Activated CD4-positive, alpha-beta T cell treated with anti-CD3 and anti-CD28 coated beads for 1 hour (primary cell): ENCODE measurements around the gene PHTF2.
"Not testable (repeated sequence)": the region's sequence is repeated elsewhere in the genome, so short reads cannot be mapped to it uniquely, and the experiment has no call there.

Source experiments
- DNase-seq: peaks from one replicate; pipeline ENCODE4 v3.0.0-alpha.2; 2020

The PHTF2 gene

DNA sequence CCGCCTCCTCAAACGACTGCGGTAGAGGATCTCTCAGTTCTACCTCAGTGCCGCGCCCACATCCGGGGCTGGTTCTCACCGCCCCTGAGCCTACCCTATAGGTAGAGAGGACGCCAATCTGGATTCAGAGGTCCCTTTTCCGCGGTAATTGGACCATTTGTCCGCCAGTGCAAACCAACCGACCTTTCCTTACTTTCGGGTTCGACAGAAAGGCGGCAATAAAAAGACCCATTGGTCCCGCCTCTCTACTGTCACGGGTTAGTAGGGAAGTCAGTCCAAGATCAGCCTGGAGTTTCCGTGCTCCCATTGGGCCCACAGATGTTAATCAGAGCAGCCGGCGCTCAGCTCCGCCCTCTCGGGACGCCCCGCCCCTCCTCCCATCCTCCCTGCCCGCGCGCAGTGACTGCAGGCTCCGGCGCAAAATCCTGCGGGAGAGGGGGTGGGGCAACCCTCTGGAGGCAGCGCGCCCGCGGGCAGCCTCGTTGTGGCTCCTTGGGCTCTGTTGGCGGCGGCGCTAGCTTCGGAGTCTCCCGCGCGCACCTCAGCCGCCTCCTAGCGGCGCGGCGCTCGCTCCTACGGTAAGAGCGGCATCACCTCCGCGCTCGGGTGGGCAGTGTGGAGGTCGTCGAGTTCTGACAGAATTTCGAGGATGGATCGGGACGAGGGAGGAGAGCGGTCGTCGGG is at the start of gene PHTF2, which contains the start of gene TMEM60:
TSS of gene PHTF2 (plus strand) at position 380 of the 684 bp plus-strand sequence.
TSS of gene TMEM60 (minus strand) at position 41 of the 684 bp plus-strand sequence. CDS start 4,061 bp downstream, outside the sequence.
- peak; percentile 84 for DNase-seq

DNA sequence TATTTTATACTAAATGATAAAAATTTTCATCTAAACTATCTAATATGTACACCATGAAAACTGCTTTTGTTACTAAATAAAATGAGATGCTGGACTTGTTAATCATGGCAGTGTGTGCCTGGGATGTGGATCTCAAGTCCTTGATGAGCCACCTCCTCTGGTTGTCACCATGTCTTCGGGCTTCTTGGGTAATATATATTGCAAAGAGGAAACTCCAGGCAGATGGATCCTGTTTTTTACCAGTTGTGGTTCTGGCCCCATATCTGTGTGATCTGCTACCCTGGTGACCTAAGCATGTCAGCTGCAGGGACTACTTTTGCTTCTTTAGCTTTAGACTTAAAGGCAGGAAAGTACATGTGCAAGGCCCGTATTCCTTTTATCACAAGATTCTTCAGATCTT is 46.6 kb upstream of the PHTF2 start:
- no peak for DNase-seq

DNA sequence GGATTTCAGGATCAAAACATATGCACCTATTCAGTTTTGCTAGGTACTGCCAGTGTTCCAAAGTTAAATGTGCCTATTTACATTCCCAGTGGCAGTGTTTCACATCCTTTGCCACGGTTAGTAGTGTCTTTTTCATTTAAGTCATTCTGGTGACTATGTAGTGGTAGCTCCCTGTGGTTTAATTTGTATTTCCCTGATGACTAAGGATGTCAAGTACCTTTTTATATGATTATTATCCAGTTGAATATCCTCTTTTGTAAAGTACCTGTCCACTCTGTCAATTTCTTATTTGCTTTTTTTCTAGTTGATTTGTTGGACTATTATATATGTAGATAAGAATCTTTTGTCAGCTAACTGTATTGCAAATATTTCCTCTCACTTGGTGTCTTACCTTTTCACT is 45.4 kb upstream of the PHTF2 start:
- no peak for DNase-seq

DNA sequence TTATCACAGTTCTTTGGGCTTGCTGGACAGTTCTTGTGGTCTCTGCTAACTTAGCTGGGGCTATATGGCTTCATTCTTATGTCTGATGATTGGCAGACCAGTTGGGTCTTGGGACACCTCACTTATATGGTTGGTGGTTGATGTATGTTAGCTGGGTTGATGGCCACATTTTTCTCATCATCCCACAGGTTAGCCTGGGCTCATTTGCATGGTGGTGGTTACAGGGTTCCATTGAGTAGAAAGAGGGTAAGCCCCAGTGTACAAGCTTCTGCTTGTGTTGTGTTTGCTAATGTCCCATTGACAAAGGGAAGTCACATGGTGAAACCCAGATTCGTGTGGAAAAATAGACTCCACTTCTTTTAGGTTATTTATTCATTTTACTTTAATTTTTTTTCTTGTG is 41.0 kb upstream of the PHTF2 start:
- DNase-seq: no peak

DNA sequence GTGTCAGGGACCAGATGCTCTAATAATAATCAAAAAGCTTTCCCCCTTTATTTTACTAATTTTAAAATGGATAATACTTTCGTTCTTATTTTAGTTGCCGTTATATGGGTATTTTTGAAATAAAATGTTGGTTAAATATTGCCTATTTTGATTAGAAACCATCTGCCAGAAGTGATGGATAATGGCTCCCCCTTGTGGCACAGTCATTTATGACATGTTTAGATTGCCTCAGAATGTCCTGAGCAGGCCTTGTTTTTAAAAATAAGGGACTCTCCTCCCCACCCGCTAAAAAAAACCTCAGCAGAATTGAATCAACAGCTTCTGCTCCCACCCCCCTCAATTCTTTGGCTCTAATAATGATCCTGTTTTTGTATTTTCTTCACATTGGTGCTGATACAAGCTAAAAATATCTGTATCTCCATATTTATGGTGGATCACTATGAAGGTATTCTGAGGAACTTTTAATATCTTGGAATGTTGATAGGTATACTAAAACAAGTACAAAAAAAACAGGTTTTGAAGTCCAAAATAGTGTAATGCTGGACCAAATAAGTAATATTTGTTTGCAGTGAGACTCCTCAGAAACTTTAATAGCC is 39.2 kb upstream of the PHTF2 start:
- DNase-seq: peak; percentile 31

DNA sequence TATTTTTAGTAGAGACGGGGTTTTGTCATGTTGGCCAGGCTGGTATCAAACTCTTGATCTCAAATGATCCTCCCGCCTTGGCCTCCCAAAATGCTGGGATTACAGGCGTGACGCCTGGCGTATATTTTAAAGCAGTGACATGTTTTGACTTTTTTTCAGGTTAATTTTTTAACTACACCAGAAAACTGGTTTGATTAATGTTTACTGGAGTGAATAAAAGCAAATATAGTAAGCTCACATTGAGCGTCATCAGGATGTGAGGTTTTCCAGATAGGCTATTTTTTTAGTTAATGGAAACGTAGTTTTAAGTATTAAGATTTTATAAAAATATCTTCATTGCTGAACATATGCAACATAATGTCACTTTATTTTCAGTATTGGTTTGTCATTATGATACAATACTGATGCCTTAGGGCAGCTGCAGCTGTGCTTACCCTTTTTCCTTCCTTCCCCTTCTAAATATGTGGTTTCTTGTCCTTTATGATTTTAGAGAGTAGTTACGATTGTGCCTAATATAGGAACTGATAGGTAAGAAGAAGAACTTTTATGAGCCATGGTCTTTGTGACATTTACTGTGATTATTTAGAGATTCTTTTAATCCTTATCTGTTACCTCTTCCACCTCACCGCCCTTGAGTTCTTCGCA is 37.6 kb upstream of the PHTF2 start:
- no peak for DNase-seq

DNA sequence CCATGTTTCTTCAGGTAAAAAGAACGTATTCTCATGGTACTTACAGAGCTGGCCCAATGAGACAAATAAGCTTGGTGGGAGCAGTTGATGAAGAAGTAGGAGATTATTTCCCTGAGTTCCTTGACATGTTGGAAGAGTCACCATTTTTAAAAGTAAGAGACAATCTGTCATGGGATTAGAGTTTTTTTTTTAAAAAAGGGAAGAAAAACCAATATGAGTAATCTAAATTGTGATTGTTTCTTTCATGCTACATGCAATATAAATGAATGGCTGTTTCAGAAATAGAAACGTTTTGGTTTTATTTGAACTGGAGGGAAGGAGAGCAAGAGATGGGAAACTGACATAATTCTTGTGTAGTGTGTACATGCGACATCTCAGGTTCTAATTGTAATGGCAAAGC is 33.1 kb upstream of the PHTF2 start:
- DNase-seq: no peak

DNA sequence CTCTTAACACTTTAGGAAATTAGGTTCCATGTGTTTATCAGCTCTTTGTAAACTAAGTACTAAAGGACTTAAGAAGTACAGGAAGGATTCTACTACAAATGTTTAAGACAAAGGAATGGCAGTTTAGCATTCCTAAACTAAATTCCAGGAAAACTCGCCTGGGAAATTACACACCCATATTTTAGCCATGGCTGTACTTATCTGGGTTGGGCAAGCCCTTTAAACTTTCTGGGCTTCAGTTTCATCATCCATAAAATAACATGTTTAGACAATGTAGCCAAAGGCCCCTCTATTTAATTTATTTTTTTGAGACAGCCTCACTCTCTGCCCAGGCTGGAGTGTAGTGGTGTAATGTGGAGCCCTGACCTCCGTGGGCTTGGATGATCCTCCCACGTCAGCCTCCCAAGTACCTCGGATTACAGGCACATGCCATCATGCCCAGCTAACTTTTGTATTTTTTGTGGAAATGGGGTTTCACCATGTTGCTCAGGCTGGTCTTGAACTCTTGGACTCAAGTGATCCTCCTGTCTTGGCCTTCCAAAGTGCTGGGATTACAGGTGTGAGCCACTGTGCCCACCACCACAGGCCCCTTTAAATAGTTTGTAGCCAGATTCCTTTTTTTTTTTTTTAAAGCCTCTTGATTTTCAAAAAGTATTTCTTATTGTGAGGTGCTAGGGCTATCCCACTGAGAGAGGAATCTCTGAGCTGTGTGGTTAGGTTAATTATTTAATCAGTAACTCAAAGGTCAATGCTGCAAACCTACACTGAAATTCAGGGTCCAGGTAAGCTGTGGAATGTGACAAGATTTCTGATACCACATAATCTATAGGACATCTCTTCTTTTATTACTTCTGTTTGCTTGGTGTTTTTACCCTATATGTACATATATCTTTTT is 32.4 kb upstream of the PHTF2 start:
- no peak for DNase-seq

DNA sequence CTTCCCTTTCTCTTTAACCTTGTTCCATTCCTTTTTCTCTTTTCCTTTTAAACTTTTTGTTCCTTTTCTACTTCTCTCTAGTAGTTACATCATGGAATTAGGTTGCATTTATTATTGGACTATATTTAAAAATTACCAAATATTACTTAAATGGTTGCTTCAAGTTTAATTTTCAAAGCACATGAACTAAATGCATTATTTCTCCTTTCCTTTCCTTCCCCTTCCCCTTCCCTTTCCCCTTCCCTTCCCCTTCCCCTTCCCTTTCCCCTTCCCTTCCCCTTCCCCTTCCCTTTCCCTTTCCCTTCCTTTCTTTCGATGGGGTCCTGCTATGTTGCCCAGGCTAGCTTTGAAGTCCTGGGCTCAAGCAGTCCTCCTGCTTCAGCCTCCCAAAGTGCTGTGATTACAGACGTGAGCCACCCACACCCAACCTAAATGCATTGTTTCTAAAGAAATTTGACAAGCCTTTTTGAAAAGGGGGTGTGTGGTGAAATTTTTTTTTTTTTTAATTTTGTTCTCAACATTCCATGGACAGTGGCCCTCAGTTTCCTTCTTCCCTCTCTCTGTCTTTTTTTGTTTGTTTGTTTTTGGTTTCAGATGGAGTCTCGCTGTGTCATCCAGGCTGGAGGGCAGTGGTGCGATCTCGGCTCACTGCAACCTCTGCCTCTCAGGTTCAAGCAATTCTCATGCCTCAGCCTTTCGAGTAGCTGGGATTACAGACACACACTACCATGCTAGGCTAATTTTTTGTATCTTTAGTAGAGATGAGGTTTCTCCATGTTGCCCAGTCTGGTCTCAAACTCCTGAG is 31.6 kb upstream of the PHTF2 start:
- DNase-seq: no peak

DNA sequence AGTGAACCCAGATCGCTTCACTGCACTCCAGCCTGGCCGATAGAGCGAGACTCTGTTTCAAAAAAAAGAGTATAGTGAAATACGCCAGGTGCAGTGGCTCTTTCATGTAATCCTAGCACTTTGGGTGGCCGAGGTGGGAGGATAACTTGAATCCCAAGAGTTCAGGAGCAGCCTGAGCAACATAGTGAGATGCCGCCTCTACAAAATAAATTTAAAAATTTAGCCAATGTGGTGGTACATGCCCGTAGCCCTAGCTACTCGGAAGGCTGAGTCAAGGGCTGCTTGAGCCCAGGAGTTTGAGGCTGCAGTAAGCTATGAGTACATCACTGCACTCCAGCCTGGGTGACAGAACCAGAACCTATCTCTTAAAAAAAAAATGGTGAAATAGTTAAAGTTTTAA is 28.3 kb upstream of the PHTF2 start:
- no peak for DNase-seq

DNA sequence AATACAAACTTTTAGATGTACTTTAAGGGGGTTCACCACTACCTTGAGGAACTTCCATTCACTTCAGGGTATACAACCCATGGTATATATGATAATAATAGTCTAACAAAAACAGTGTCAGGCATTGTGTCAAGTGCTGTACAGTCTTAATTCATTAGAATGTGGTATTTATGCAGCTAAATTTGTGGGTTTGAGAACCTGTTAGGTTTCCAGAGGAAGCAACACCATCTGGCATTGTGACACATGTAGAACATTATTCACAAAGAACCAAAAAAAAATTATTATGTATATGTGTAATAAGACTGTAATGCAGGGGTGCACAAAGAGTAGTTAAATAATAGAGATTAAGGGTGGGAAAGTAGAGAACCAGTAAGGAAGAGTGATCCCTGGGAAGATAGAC is 26.7 kb upstream of the PHTF2 start:
- DNase-seq: no peak

DNA sequence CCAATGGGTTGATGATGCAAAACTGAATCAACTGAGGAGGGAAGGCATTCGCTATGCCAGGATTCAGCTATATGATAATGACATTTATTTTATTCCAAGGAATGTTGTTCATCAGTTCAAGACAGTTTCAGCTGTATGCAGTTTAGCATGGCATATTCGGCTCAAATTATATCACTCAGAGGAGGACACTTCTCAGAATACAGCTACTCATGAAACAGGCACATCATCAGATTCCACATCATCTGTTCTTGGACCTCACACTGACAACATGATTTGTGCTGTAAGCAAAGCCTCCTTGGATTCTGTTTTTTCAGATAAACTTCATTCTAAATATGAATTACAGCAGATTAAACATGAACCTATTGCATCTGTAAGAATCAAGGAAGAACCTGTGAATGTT is 20.0 kb upstream of the PHTF2 start:
- no peak for DNase-seq

DNA sequence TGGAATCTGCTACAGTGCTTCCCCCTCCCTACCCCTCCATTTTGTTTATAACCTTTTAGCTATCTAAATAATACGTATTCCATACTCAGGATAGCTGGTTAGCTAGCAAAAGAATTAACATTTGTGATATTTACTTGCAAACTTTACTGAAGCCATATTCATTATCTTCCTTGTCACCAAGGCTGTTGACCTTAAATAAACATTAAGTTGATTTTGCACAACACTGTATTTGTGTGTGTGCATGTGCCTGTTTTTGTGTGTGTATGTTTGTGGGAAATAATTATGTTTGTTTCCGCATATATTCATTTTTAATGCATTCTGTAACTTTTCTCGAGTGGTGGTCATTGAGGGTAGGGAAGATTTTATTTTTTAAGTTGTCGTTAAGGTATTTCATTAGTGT is 16.2 kb upstream of the PHTF2 start:
- DNase-seq: no peak

DNA sequence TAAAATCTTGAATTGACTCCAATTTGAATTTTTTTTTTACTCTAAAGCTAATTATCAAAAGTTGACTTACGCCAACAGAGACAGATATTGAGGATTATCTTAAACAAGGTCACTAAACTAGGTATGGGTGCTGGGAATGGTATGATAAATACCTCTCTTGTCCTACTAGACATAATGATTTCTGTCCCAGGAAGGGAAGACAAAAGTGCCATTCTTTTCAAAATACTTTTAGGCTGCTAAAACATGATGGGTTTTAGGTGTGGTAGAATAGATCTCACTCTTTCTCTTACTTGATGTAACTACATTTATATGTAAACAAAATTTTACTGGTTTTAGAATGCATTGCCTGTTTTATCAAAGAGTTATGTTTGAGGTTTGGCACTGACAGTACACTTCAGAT is 15.5 kb upstream of the PHTF2 start:
- DNase-seq: no peak

DNA sequence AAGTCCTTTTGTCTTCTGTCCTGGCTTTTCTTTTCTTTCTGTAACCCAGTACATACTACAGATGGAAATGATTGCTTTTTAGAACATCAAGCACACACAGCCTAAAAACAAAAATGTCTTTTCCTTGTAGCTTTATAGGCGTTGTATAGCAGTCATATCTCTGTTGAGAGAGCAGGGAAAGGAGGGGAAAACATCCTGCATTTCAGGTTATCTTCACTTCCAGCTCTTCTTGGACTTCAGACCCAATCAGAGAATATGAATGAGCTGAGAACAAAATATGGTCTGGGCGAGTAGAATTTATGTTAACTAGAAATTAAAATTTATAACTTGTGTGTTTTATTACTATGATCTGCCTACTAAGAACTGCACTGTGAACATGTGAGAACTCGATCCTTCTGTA is 15.0 kb upstream of the PHTF2 start:
- DNase-seq: no peak

DNA sequence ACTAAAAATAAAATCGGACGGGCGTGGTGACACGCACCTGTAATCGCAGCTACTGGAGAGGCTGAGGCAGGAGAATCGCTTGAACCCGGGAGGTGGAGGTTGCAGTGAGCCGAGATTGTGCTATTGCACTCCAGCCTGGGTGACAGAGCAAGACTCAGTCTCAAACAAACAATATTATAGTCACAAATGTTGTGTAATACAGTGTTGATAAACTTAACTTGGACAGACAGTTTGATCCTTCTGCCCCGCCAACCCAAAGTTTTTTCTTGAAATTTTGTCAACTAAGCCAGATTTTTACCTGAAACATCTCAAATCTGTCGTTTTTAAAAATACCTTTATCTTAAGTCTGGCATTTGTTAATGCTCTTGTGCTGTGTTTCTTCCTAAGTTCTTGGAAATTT is 14.1 kb upstream of the PHTF2 start:
- DNase-seq: not testable (repeated sequence)

DNA sequence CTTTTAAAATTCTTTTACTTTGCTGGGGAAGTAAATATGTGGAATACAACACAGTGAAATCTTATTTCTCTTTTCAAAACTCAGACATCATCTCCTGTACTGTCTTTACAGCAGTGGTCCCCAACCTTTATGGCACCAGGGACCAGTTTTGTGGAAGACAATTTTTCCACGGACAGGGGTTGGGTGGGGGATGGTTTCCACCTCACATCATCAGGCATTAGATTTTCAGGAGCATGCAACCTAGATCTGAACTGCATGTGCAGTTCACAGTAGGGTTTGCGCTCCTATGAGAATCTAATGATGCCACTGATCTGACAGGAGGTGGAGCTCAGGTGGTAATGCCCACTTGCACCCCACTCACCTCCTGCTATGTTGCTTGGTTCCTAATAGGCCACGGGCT is 12.6 kb upstream of the PHTF2 start:
- no peak for DNase-seq

DNA sequence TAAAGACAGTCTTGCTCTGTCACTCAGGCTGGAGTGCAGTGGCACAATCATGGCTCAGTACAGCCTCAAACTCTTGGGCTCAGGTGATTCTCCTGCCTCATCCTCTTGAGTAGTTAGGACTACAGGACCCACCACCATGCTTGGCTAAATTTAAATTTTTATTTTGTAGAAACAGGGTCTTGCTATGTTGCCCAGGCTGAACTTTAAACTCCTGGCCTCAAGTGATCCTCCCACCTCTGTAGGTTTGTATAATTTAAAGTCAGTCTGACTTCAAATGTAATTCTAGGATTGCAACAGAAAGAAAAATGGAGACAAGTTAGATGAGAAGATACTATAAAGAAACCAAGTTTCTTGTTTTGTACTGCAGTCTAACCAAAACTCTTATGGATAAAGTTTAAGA is 11.8 kb upstream of the PHTF2 start:
- no peak for DNase-seq

DNA sequence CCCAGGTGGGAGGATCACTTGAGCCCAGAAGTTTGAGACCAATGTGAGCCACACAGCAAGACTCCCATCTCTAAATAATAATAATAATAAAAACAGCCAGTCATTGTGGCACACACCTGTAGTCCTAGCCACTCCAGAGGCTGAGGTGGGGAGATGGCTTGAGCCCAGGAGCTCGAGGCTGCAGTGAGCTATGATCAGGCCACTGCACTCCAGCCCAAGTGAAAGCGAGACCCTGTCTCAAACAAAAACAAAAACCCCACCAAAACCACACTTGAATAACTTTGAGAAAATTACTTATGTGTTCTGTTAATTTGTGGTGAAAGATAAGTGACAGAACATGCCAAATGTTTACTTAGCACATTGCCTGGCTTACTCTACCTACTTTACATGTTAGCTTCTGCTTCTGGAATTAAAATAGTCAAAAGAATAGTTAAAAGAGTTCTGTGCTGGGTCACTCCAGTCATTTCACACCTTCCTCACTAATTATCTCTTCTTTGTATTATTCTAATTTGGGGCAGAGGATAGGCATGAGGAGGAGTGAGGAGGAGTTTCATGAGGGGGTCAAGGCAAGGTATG is 10.2 kb upstream of the PHTF2 start:
- no peak for DNase-seq

DNA sequence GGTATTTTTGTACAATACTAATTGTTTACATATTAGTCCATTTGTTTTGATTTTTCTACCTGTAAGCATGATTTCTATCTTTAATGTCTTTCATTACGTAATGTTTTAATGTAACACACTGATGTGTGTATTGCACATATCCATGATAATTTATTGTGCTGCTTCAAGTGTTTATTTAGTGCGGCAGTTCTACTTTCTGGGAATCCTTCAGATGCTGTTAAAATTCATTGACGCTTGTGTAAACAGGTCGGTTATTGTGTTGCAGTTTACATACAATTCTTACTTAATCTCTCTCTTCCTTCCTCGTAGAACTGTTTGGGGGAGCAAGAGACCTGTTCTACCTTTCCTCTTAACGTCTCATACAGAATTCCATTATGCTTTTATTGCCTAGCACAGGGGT is 7.2 kb upstream of the PHTF2 start:
- DNase-seq: no peak

DNA sequence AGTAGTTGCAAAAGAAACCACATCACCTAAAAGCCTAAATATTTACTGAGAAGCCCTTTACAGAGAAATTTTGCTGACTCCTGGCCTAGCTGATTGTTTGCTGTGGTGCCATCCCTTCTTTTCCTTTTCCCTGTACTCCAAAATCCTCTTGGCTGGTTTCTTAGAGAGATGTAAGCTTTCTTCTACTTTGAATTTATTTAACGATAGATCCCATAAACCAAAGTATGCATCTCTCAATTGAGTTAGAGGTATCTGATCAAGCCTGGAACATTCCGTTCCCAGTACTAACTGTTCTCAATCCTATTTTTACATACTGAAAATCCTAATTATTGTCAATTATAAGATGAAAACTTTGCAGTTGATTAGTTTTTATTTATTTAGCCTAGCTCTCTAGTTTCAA is 6.6 kb upstream of the PHTF2 start:
- no peak for DNase-seq

DNA sequence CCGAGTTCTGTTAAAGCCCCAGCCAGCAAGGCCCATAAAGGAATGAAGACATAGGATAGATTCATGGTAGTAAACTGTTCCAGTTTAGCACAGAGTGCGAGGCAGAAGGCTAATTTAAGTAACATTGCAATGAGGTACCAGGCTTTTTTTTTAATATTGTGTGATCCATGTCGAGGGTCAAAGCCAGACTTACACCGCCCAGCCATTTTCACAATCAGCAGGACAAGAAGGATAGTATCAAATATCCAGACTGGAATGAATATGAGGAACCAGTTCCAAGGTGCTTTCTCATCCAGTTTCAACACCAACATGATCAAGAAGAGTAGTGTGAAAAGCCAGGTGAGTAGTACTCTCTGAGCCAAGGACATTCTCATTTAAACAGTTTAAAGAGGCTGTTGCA is 4.6 kb upstream of the PHTF2 start:
- DNase-seq: no peak
